H1 (cell line): ENCODE data around the gene CLEC19A. TPM values are rescaled to one million over a fixed set of nuclear protein-coding genes. Genes with fewer than 3 reads are reported as not detected.

ENCODE experiments used
- CTCF ChIA-PET: fragments of 300-600 bp; sonication (Branson Sonifier 250); formaldehyde crosslinking; loops from one replicate; lab custom pipeline; 2021; ENCODE audit not compliant: partially characterized antibody; lab: Charles Lee
- POLR2A ChIA-PET: fragments of 300-600 bp; sonication (Branson Sonifier 250); formaldehyde crosslinking; loops from one replicate; lab custom pipeline; 2021; ENCODE audit warnings: inconsistent platforms; ENCODE audit not compliant: partially characterized antibody; lab: Charles Lee
- DNase-seq, 2 experiments: peaks; one replicate each; pipeline versions ENCODE4 v3.0.0 to v3.0.0-alpha.2; 2010 to 2022; ENCODE audit warnings: low spot score in 2 of 2, low read depth in 1 of 2, mixed read lengths in 1 of 2
- FAIRE-seq: peaks from 2 replicates; lab custom pipeline; 2011; peaks lifted over from hg19 to GRCh38; lab: Jason Lieb, UNC
- H2AFZ ChIP-seq: 2 replicates; pipeline ENCODE4 v1.8.1; 2012; ENCODE audit warnings: low read length, inconsistent platforms
- H2AK5ac ChIP-seq: 2 replicates; pipeline ENCODE4 v1.6.1; 2013; ENCODE audit warnings: low read depth, low read length
- H2BK120ac ChIP-seq: replicated peaks from 2 replicates; pipeline ENCODE3; 2013; ENCODE audit warnings: low read depth, low read length, inconsistent platforms
- H2BK12ac ChIP-seq: 2 replicates; pipeline ENCODE4 v1.6.1; 2013; ENCODE audit warnings: low read depth, low read length
- H2BK15ac ChIP-seq: 2 replicates; pipeline ENCODE4 v1.6.1; 2013; ENCODE audit warnings: low read length
- H2BK20ac ChIP-seq: 2 replicates; pipeline ENCODE4 v1.6.1; 2013; ENCODE audit warnings: low read length
- H2BK5ac ChIP-seq: 2 replicates; pipeline ENCODE4 v1.6.1; 2013; ENCODE audit warnings: low read depth, low read length
- H3K14ac ChIP-seq: 2 replicates; pipeline ENCODE4 v1.6.1; 2013; ENCODE audit warnings: inconsistent platforms; ENCODE audit not compliant: insufficient read length
- H3K18ac ChIP-seq: 2 replicates; pipeline ENCODE4 v1.6.1; 2013; ENCODE audit warnings: low read length; ENCODE audit errors: extremely low read depth
- H3K23ac ChIP-seq: 2 replicates; pipeline ENCODE4 v1.6.1; 2013; ENCODE audit warnings: inconsistent platforms; ENCODE audit not compliant: insufficient read length
- H3K23me2 ChIP-seq: 2 replicates; pipeline ENCODE4 v1.6.1; 2013; ENCODE audit warnings: low read depth, low read length
- H3K27ac ChIP-seq: 2 replicates; pipeline ENCODE4 v1.6.1; 2011; ENCODE audit warnings: low read depth, low read length, inconsistent platforms
- H3K27me3 ChIP-seq, 4 experiments: replicated peaks in 1 of 4; 1 replicate in 1 of 4; 2 replicates in 3 of 4; pipeline versions ENCODE4 v1.6.1 to v1.8.1; 2011 to 2013; ENCODE audit warnings: low read length in 3 of 4, mild to moderate bottlenecking in 3 of 4, inconsistent platforms in 2 of 4, mixed read lengths in 2 of 4, moderate library complexity in 1 of 4; ENCODE audit not compliant: control insufficient read depth in 3 of 4, insufficient read depth in 3 of 4; ENCODE audit errors: extremely low read depth in 1 of 4
- H3K36me3 ChIP-seq, 4 experiments: 2 replicates each; pipeline versions ENCODE4 v1.6.1 to v1.8.1; 2011 to 2013; ENCODE audit warnings: mild to moderate bottlenecking in 4 of 4, low read length in 3 of 4, moderate library complexity in 2 of 4, control low read depth in 1 of 4, inconsistent platforms in 1 of 4; ENCODE audit not compliant: insufficient read depth in 4 of 4, control insufficient read depth in 2 of 4
- H3K4ac ChIP-seq: replicated peaks from 2 replicates; pipeline ENCODE3; 2013; ENCODE audit warnings: low read length, low read depth, mixed read lengths, inconsistent platforms; ENCODE audit not compliant: insufficient read length
- H3K4me1 ChIP-seq, 4 experiments: replicated peaks in 1 of 4; 1 replicate in 1 of 4; 2 replicates in 3 of 4; pipeline versions ENCODE4 v1.6.1 to v1.8.1; 2011 to 2013; ENCODE audit warnings: low read length in 3 of 4, inconsistent platforms in 2 of 4, mixed read lengths in 1 of 4; ENCODE audit not compliant: insufficient read depth in 4 of 4, control insufficient read depth in 3 of 4
- H3K4me2 ChIP-seq, 2 experiments: 2 replicates each; pipeline versions ENCODE4 v1.6.1 to v1.8.1; 2011 to 2013; ENCODE audit warnings: low read depth in 2 of 2, low read length in 2 of 2, control low read depth in 1 of 2, inconsistent platforms in 1 of 2, mild to moderate bottlenecking in 1 of 2; ENCODE audit not compliant: insufficient read depth in 1 of 2
- H3K4me3 ChIP-seq, 4 experiments: fragments of 200-600, 300-600 bp in 1 of 4; sonication (generic), shearing (Covaris generic), sonication (Bioruptor Twin) in 1 of 4; 2 replicates each; pipeline versions ENCODE4 v1.5.1 to v1.8.1; 2011 to 2016; ENCODE audit warnings: low read length in 4 of 4, low read depth in 3 of 4, control low read depth in 2 of 4, inconsistent platforms in 2 of 4, mild to moderate bottlenecking in 2 of 4, mixed read lengths in 1 of 4, moderate library complexity in 1 of 4; ENCODE audit not compliant: insufficient read depth in 2 of 4; ENCODE audit errors: extremely low read depth in 1 of 4
- H3K56ac ChIP-seq: replicated peaks from 2 replicates; pipeline ENCODE3; 2013; ENCODE audit warnings: low read depth, mild to moderate bottlenecking, mixed read lengths, low read length, inconsistent platforms; ENCODE audit not compliant: insufficient read length
- H3K79me1 ChIP-seq: 2 replicates; pipeline ENCODE4 v1.6.1; 2013; ENCODE audit warnings: low read depth, low read length, control low read depth
- H3K79me2 ChIP-seq, 2 experiments: 2 replicates each; pipeline versions ENCODE4 v1.6.1 to v1.8.1; 2012 to 2013; ENCODE audit warnings: low read length in 2 of 2, mild to moderate bottlenecking in 2 of 2, inconsistent platforms in 1 of 2; ENCODE audit not compliant: insufficient read depth in 2 of 2, control insufficient read depth in 1 of 2
- H3K9ac ChIP-seq, 4 experiments: replicated peaks in 1 of 4; 1 replicate in 1 of 4; 2 replicates in 3 of 4; pipeline versions ENCODE4 v1.6.1 to v1.8.1; 2011 to 2013; ENCODE audit warnings: low read depth in 3 of 4, low read length in 3 of 4, control low read depth in 2 of 4, mild to moderate bottlenecking in 2 of 4, moderate library complexity in 2 of 4, inconsistent platforms in 1 of 4; ENCODE audit errors: extremely low read depth in 1 of 4
- H3K9me3 ChIP-seq, 2 experiments: 2 replicates each; pipeline versions ENCODE4 v1.6.1 to v1.8.1; 2012 to 2013; ENCODE audit warnings: mild to moderate bottlenecking in 2 of 2, moderate library complexity in 2 of 2, control low read depth in 1 of 2, inconsistent platforms in 1 of 2, low read depth in 1 of 2, low read length in 1 of 2, mixed read lengths in 1 of 2; ENCODE audit not compliant: insufficient read depth in 2 of 2
- H4K20me1 ChIP-seq, 2 experiments: replicated peaks in 1 of 2; 2 replicates each; pipeline versions ENCODE3 to v1.8.1; 2011 to 2013; ENCODE audit warnings: inconsistent platforms in 2 of 2, low read length in 2 of 2, mild to moderate bottlenecking in 1 of 2; ENCODE audit not compliant: insufficient read depth in 2 of 2, control insufficient read depth in 1 of 2
- H4K5ac ChIP-seq: 2 replicates; pipeline ENCODE4 v1.6.1; 2013; ENCODE audit warnings: low read length, low read depth, mixed read lengths, inconsistent platforms; ENCODE audit not compliant: insufficient read length
- H4K8ac ChIP-seq: 2 replicates; pipeline ENCODE4 v1.8.0; 2013; ENCODE audit warnings: mild to moderate bottlenecking, moderate library complexity, low read length, inconsistent platforms; ENCODE audit not compliant: insufficient read depth; ENCODE audit errors: extremely low read depth
- H4K91ac ChIP-seq: replicated peaks from 2 replicates; pipeline ENCODE3; 2013; ENCODE audit warnings: low read length, mixed read lengths, inconsistent platforms; ENCODE audit not compliant: insufficient read length
- ASH2L ChIP-seq: fragments of 200-600, 300-600 bp; sonication (generic); IDR thresholded peaks from one replicate; pipeline ENCODE4 v1.7.1; 2017; ENCODE audit warnings: low read length
- JUND ChIP-seq: IDR thresholded peaks from 2 replicates; pipeline ENCODE4 v1.6.1; 2011; ENCODE audit warnings: mild to moderate bottlenecking, improper control_type of control experiment, low read length
- NRF1 ChIP-seq: IDR thresholded peaks from 2 replicates; pipeline ENCODE4 v1.6.1; 2011; ENCODE audit warnings: mild to moderate bottlenecking, low read depth, low read length, improper control_type of control experiment
- RFX5 ChIP-seq: IDR thresholded peaks from 2 replicates; pipeline ENCODE4 v1.6.1; 2011; ENCODE audit warnings: low read depth, low read length, improper control_type of control experiment, borderline replicate concordance
- SAP30 ChIP-seq: fragments of 300-600 bp; sonication (generic); IDR thresholded peaks from 2 replicates; pipeline ENCODE4 v1.7.1; 2012; ENCODE audit warnings: low read length, moderate library complexity, mild to moderate bottlenecking, inconsistent platforms; ENCODE audit not compliant: insufficient read depth, insufficient replicate concordance
- SIRT6 ChIP-seq: IDR thresholded peaks from one replicate; pipeline ENCODE4 v1.7.1; 2012; ENCODE audit warnings: low read length, inconsistent platforms
- WGBS, 2 experiments: shearing (Covaris generic) in 1 of 2; methylation state at CpG; one replicate each; pipeline versions ENCODE4 v1.1.6 to v1.1.7; 2013 to 2015; ENCODE audit warnings: low lambda C conversion rate in 2 of 2, mixed read lengths in 2 of 2, inconsistent platforms in 1 of 2, low coverage in 1 of 2, missing lambda C conversion rate in 1 of 2; ENCODE audit not compliant: insufficient replicate concordance in 2 of 2, insufficient coverage in 1 of 2, insufficient read length in 1 of 2; ENCODE audit errors: extremely low coverage in 1 of 2, missing lambda C conversion rate in 1 of 2; 5-methylcytosine and 5-hydroxymethylcytosine counted together
- polyA plus RNA-seq, 7 experiments: library from polyadenylated mRNA; depleted of rRNA in 3 of 7; stranded (reverse) in 5 of 7; unstranded in 2 of 7; fragments of >200 nt in 5 of 7; fragments of 200-250 nt in 2 of 7; gene quantifications; 1 replicate in 5 of 7; 2 replicates in 1 of 7; 4 replicates in 1 of 7; pipeline versions ENCODE4 v1.2.1 to v1.2.3, GENCODE V29; 2011 to 2013; ENCODE audit warnings: missing spikeins in 2 of 7, mixed read lengths in 2 of 7
- total RNA-seq: library from RNA; stranded (reverse); fragmentation: NEBNext Ultra II Directional; extraction: Animal tissue kit (Norgen Biotek cat#: 25700); gene quantifications from 2 replicates; pipeline ENCODE4 v1.2.1, GENCODE V29; 2021
- TF ChIP-seq, protein P1 (sequence below): IDR thresholded peaks from 2 replicates; pipeline ENCODE4 v1.6.1; 2012; ENCODE audit warnings: inconsistent platforms
- TF ChIP-seq, protein P2 (sequence below): IDR thresholded peaks from 2 replicates; pipeline ENCODE4 v1.6.1; 2012; ENCODE audit warnings: inconsistent platforms

The CLEC19A gene
- total and polyA plus RNA-seq, 2 of the 8 experiments (the other 6 are each of a cell fraction or from before 2014, with no cell fraction given) = 0.35 to 0.88 TPM

GRCh38 chr16:19330841-19331397, 45.4 kb downstream of the CLEC19A start:
- Histone ChIP-seq H3K23ac (no peak overlapping the region), H4K20me1 (no peaks in the 10 kb centered on the region), H2AK5ac (no peak overlapping the region), H3K4ac (no peak overlapping the region), H2BK120ac (no peak overlapping the region), H3K27ac (no peak overlapping the region), H3K9me3 (peaks cover 0 to 2% of the 10 kb centered on the region in 2 experiments; a peak in 2 of 4 replicates), H2BK5ac (no peak overlapping the region), H4K8ac (no peak overlapping the region), H4K5ac (no peak overlapping the region), H3K9ac (no peak overlapping the region), H3K36me3 (no peaks in the 10 kb centered on the region), H2BK20ac (peak overlapping the region; percentile 63; the same call in 1 of the 2 replicates), H3K27me3 (no peaks in the 10 kb centered on the region), H2BK12ac (no peak overlapping the region), H3K79me1 (no peaks in the 10 kb centered on the region), H3K18ac (no peak overlapping the region), H2AFZ (peak overlapping the region; percentile 71), H3K79me2 (no peaks in the 10 kb centered on the region), H3K4me2 (no peak overlapping the region), H2BK15ac (0 out of 2 replicates have a peak overlapping the region, but pooled peaks have one; percentile 1), H3K4me3 (no peak overlapping the region), H3K14ac (no peak overlapping the region), H4K91ac (no peak overlapping the region), H3K23me2 (no peaks in the 10 kb centered on the region), H3K4me1 (peaks cover 0 to 9% (median 3%) of the 10 kb centered on the region in 4 experiments; a peak in 3 of 7 replicates), H3K56ac (no peak overlapping the region)
- ChIA-PET CTCF (interaction anchor here (0.7 to 1.4 kb wide), 3 partner anchors 65 to 245 kb away, joined by 3 to 4 read pairs (median 4); no protein-coding TSS in a partner anchor), POLR2A (no interaction called here)
- TF ChIP-seq JUND (no peak), RFX5 (no peak), SAP30 (no peak), SIRT6 (no peak), ASH2L (no peak), NRF1 (no peak)
- TF ChIP-seq, protein P1, sequence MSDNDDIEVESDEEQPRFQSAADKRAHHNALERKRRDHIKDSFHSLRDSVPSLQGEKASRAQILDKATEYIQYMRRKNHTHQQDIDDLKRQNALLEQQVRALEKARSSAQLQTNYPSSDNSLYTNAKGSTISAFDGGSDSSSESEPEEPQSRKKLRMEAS = peak; percentile 36; the same call in 1 of the 2 replicates
- TF ChIP-seq, protein P2, sequence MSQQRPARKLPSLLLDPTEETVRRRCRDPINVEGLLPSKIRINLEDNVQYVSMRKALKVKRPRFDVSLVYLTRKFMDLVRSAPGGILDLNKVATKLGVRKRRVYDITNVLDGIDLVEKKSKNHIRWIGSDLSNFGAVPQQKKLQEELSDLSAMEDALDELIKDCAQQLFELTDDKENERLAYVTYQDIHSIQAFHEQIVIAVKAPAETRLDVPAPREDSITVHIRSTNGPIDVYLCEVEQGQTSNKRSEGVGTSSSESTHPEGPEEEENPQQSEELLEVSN = peak; percentile 37; the same call in 1 of the 2 replicates
- WGBS, 2 experiments = 86% methylated on average over 6 of the region's 6 CpGs; no CpG with 5 or more reads in 1 of the 2 experiments
- no peak for FAIRE-seq
- DNase-seq = no peak
